Measurements from ENCODE around the gene KCNH1. TPM values are rescaled to one million over a fixed set of nuclear protein-coding genes. Genes with fewer than 3 reads are reported as not detected.
"Not testable (repeated sequence)": the region's sequence is repeated elsewhere in the genome, so short reads cannot be mapped to it uniquely, and the experiment has no call there.

Gene KCNH1
- total RNA-seq, 1 donor from 2014 or later: 0.26 TPM

- DNase-seq (ENCODE audit: low spot score): no peak
Observed at GRCh38 chr1:211095381-211095780, 38.6 kb downstream of the KCNH1 start.

- DNase-seq (ENCODE audit: low spot score): no peak
Observed at GRCh38 chr1:211092955-211093354, 41.0 kb downstream of the KCNH1 start.

GRCh38 chr1:211091867-211092266 lies 42.1 kb downstream of the KCNH1 start:
- no peak for DNase-seq (ENCODE audit: low spot score)

GRCh38 chr1:211089536-211089935 lies 44.4 kb downstream of the KCNH1 start:
- no peak for DNase-seq (ENCODE audit: low spot score)

- DNase-seq (ENCODE audit: low spot score): no peak
Observed at GRCh38 chr1:211088156-211088555, 45.8 kb downstream of the KCNH1 start.

GRCh38 chr1:211082824-211083223 lies 51.1 kb downstream of the KCNH1 start:
- no peak for DNase-seq (ENCODE audit: low spot score)

- DNase-seq (ENCODE audit: low spot score): not testable (repeated sequence)
Observed at GRCh38 chr1:211081447-211081846, 52.5 kb downstream of the KCNH1 start.

- no peak for DNase-seq (ENCODE audit: low spot score)
Observed at GRCh38 chr1:211068976-211069375, 65.0 kb downstream of the KCNH1 start.

- DNase-seq (ENCODE audit: low spot score): no peak
Observed at GRCh38 chr1:211066781-211067384, 67.1 kb downstream of the KCNH1 start.

GRCh38 chr1:211041838-211042237 lies 92.1 kb downstream of the KCNH1 start:
- not testable (repeated sequence) for DNase-seq (ENCODE audit: low spot score)

- no peak for DNase-seq (ENCODE audit: low spot score)
Observed at GRCh38 chr1:211037095-211037494, 96.9 kb downstream of the KCNH1 start.

- DNase-seq (ENCODE audit: low spot score): no peak
Observed at GRCh38 chr1:211036381-211037060, 97.4 kb downstream of the KCNH1 start.

GRCh38 chr1:211035821-211036380 lies 98.0 kb downstream of the KCNH1 start:
- no peak for DNase-seq (ENCODE audit: low spot score)

- DNase-seq (ENCODE audit: low spot score): no peak
Observed at GRCh38 chr1:211033921-211034525, 99.9 kb downstream of the KCNH1 start.

GRCh38 chr1:211024901-211025300 lies 109.0 kb downstream of the KCNH1 start:
- no peak for DNase-seq (ENCODE audit: low spot score)

- DNase-seq (ENCODE audit: low spot score): no peak
Observed at GRCh38 chr1:211019266-211019665, 114.7 kb downstream of the KCNH1 start.

GRCh38 chr1:211018690-211019089 lies 115.3 kb downstream of the KCNH1 start:
- DNase-seq (ENCODE audit: low spot score): no peak

- no peak for DNase-seq (ENCODE audit: low spot score)
Observed at GRCh38 chr1:211017075-211017718, 116.8 kb downstream of the KCNH1 start.

- no peak for DNase-seq (ENCODE audit: low spot score)
Observed at GRCh38 chr1:211014275-211014674, 119.7 kb downstream of the KCNH1 start.

- DNase-seq (ENCODE audit: low spot score): no peak
Observed at GRCh38 chr1:211013346-211014240, 120.4 kb downstream of the KCNH1 start.

- DNase-seq (ENCODE audit: low spot score): not testable (repeated sequence)
Observed at GRCh38 chr1:211011128-211011527, 122.8 kb downstream of the KCNH1 start.
